GM06990 (cell line): Measurements from ENCODE around the gene ARL8B.

Source experiments
- DNase-seq: peaks from one replicate; pipeline ENCODE4 v3.0.0-alpha.2; 2011; ENCODE audit not compliant: insufficient read length; ENCODE audit errors: extremely low read depth
- H3K27me3 ChIP-seq: replicated peaks from 2 replicates; pipeline ENCODE4 v1.6.0; 2011; ENCODE audit warnings: low read length; ENCODE audit not compliant: control insufficient read depth, insufficient read depth
- H3K36me3 ChIP-seq: 2 replicates; pipeline ENCODE4 v1.5.1; 2011; ENCODE audit warnings: low read length; ENCODE audit not compliant: control insufficient read depth, insufficient read depth
- H3K4me3 ChIP-seq: replicated peaks from 2 replicates; pipeline ENCODE4 v1.5.1; 2011; ENCODE audit warnings: low read depth, mild to moderate bottlenecking, control low read depth, low read length
- TF ChIP-seq, protein P1 (sequence below): IDR thresholded peaks from 2 replicates; pipeline ENCODE4 v1.5.1; 2011; ENCODE audit warnings: low read length, control low read depth, mild to moderate bottlenecking, inconsistent platforms; ENCODE audit not compliant: insufficient read depth, poor library complexity, severe bottlenecking

Gene ARL8B

DNA sequence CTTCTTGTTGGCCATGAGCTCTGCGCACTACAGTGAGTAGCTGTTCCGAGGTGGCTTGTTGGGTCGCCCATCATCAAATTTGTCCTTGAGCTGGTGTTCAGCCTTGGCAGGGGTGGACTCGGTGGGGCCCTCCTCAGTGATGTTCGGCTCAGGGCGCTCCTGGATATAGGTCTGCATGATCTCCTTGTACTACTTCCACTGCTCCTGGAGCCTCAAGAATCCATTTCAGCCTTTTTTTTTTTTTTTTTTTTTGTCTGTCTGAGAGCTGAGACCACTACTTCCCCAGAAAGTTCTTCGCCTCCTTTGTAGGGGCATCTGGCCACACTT, 39.3 kb upstream of the ARL8B start:
- Histone ChIP-seq H3K36me3 (no peaks in the 10 kb centered on the region), H3K27me3 (no peaks in the 10 kb centered on the region), H3K4me3 (no peak overlapping the region)
- DNase-seq, result no peak
- TF ChIP-seq, protein P1, sequence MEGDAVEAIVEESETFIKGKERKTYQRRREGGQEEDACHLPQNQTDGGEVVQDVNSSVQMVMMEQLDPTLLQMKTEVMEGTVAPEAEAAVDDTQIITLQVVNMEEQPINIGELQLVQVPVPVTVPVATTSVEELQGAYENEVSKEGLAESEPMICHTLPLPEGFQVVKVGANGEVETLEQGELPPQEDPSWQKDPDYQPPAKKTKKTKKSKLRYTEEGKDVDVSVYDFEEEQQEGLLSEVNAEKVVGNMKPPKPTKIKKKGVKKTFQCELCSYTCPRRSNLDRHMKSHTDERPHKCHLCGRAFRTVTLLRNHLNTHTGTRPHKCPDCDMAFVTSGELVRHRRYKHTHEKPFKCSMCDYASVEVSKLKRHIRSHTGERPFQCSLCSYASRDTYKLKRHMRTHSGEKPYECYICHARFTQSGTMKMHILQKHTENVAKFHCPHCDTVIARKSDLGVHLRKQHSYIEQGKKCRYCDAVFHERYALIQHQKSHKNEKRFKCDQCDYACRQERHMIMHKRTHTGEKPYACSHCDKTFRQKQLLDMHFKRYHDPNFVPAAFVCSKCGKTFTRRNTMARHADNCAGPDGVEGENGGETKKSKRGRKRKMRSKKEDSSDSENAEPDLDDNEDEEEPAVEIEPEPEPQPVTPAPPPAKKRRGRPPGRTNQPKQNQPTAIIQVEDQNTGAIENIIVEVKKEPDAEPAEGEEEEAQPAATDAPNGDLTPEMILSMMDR, result no peak

DNA sequence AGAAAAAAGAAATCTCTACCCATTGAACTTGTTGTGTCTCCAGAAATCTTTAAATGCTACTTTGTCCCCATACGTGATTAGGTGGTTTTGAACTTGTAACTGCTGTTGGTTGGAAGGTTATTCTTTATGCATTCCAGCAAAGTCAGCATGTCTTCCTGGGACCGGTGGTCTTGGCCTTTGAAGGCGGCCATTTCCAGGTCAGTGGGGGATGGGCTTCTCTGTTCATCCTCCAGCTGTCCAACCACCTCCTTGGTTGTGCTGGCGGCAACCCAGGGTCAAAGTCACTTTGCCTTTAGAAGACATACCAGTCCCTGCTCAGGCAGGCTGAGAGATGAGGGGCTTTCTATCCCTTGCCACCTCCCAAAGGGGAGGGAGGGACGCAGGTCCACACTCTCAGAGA, 37.9 kb upstream of the ARL8B start:
- Histone ChIP-seq H3K27me3 (no peaks in the 10 kb centered on the region), H3K4me3 (no peak overlapping the region), H3K36me3 (no peaks in the 10 kb centered on the region)
- no peak for DNase-seq
- TF ChIP-seq, protein P1, result no peak

DNA sequence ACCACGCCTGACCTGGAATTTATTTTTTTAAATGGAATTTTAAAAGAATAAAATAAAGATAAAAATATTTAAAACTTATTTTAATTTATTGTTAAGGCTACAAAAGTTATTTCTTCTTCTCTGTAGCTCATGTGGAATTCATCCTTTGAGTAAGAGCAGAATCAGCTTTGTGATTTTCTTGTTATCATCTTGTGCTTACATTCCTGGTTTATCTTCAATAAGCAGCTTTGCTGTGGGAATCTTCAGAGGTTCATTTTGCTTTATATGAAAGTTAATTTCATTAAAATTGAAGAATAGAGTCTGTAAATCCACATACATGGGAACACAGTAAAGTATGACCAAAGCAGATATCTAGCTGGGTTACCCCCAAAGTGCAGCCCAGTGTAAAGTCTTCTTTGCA, 35.4 kb upstream of the ARL8B start:
- 0 out of 2 replicates have a peak, but pooled peaks cover 1% of the 10 kb centered on the region for H3K27me3 ChIP-seq
- TF ChIP-seq, protein P1, result no peak
- DNase-seq, result no peak
- no peaks in the 10 kb centered on the region for H3K36me3 ChIP-seq
- no peak overlapping the region for H3K4me3 ChIP-seq

DNA sequence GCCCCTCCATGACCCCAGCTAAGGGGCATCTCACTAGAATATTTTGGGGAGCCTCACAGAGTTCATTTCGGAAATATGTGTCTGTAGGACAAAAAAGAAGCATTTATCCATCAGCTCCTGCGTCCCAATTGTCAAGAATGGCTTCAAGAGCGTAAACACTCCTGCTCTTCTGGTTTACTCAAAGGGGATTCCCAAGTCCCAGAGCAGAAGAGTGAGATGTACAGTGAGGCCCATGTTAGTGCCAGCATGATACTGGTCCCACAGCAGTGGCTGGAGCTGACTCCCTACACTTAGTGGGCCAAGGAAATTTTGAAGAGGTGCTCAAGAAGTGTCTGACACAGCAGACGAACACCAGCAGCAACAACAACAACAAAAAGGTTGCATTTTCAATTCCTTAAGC, 34.9 kb upstream of the ARL8B start:
- TF ChIP-seq, protein P1, result no peak
- H3K4me3 ChIP-seq, result no peak overlapping the region
- no peaks in the 10 kb centered on the region for H3K36me3 ChIP-seq
- 0 out of 2 replicates have a peak, but pooled peaks cover 1% of the 10 kb centered on the region for H3K27me3 ChIP-seq
- no peak for DNase-seq

DNA sequence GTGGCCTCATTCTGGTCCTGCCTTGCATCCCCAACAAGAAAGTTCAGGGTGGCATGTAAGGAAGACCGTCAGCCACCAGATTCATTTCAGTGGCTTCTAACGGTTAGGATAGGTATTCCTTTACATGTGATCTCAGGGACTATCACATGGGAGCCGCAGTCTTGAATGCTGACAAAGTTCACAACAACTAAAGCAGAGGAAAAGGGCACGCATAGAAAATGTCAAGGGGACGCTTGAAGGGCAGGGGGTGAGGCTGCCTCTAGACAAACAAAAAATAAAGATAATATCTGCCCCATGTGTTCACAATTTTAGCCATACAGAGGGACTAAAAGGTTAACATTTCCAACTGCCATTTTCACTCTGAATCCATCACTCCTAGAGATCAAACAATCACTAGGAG, 31.9 kb upstream of the ARL8B start:
- TF ChIP-seq, protein P1, result no peak
- no peak for DNase-seq
- 0 out of 2 replicates have a peak, but pooled peaks cover 1% of the 10 kb centered on the region for H3K27me3 ChIP-seq
- H3K36me3 ChIP-seq, result no peaks in the 10 kb centered on the region
- no peak overlapping the region for H3K4me3 ChIP-seq

DNA sequence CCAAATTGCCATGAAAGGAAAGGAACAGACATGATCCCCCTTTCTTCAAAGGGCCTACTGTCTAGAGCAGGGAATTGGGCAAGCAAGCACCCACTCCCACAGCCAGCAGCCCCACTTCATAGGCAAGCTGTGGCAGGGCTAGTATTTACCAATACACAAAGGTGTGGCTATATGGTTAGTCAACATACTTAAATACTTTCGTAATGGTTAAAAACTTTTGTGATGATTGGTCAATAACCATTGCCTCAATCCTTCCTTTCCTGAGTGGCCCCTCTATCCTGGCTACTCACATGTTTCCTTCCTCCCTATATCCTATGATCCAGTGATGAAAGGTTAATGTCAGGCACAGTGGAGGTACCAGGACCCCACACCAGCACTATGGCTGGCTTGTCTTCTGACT, 30.1 kb upstream of the ARL8B start:
- H3K27me3 ChIP-seq, result 0 out of 2 replicates have a peak, but pooled peaks cover 1% of the 10 kb centered on the region
- no peak for DNase-seq
- H3K36me3 ChIP-seq, result no peaks in the 10 kb centered on the region
- TF ChIP-seq, protein P1, result no peak
- no peak overlapping the region for H3K4me3 ChIP-seq
